ENCODE results near the gene MDFI.
A peak's percentile ranks its signal among the peaks of the same experiment; 100 is the strongest.

MDFI gene

GRCh38 chr6:41623330-41623729 lies 14.9 kb upstream of the MDFI start:
- Mint-ChIP-seq H3K27me3 (ENCODE audit: low read depth, poor library complexity) (peaks cover 13% of the 10 kb centered on the region), H3K4me1 (peaks cover 59% of the 10 kb centered on the region), H3K27ac (peak overlapping the region; percentile 75), H3K36me3 (ENCODE audit: low read depth) (peaks cover 17% of the 10 kb centered on the region), H3K9me3 (peaks cover 31% of the 10 kb centered on the region), H3K4me3 (peak overlapping the region; percentile 7)
- no peak for TF ChIP-seq CTCF (IDR thresholded peaks at IDR 0.05)
- DNase-seq = no peak

- TF ChIP-seq CTCF (IDR thresholded peaks at IDR 0.05) = no peak
These were observed 13.5 kb upstream of the MDFI start for GRCh38 chr6:41624621-41625380.

GRCh38 chr6:41625442-41625841 lies 12.8 kb upstream of the MDFI start:
- TF ChIP-seq CTCF (IDR thresholded peaks at IDR 0.05) = no peak
- Mint-ChIP-seq H3K4me1 (peaks cover 52% of the 10 kb centered on the region), H3K9me3 (peaks cover 27% of the 10 kb centered on the region), H3K4me3 (no peak overlapping the region), H3K27me3 (ENCODE audit: low read depth, poor library complexity) (peaks cover 12% of the 10 kb centered on the region), H3K36me3 (ENCODE audit: low read depth) (peaks cover 17% of the 10 kb centered on the region), H3K27ac (peak overlapping the region; percentile 85)
- no peak for DNase-seq

More at GRCh38 chr6:41624621-41625380, 13.5 kb upstream of the MDFI start:
- Mint-ChIP-seq H3K27me3 (ENCODE audit: low read depth, poor library complexity) (peaks cover 12% of the 10 kb centered on the region), H3K4me1 (peaks cover 51% of the 10 kb centered on the region), H3K36me3 (ENCODE audit: low read depth) (peaks cover 17% of the 10 kb centered on the region), H3K4me3 (no peak overlapping the region), H3K27ac (no peak overlapping the region), H3K9me3 (peaks cover 31% of the 10 kb centered on the region)
- DNase-seq = no peak

GRCh38 chr6:41626022-41626421 lies 12.2 kb upstream of the MDFI start:
- no peak for TF ChIP-seq CTCF (IDR thresholded peaks at IDR 0.05)
- H3K27ac Mint-ChIP-seq = no peak overlapping the region
- peaks cover 22% of the 10 kb centered on the region for H3K9me3 Mint-ChIP-seq
- H3K36me3 Mint-ChIP-seq (ENCODE audit: low read depth) = peaks cover 14% of the 10 kb centered on the region
- no peak for DNase-seq
- H3K27me3 Mint-ChIP-seq (ENCODE audit: low read depth, poor library complexity) = peaks cover 12% of the 10 kb centered on the region
- peaks cover 57% of the 10 kb centered on the region for H3K4me1 Mint-ChIP-seq
- H3K4me3 Mint-ChIP-seq = no peak overlapping the region

- Mint-ChIP-seq H3K27me3 (ENCODE audit: low read depth, poor library complexity) (peaks cover 20% of the 10 kb centered on the region), H3K4me3 (no peak overlapping the region), H3K4me1 (peaks cover 60% of the 10 kb centered on the region), H3K36me3 (ENCODE audit: low read depth) (peaks cover 5% of the 10 kb centered on the region), H3K27ac (no peak overlapping the region), H3K9me3 (peaks cover 13% of the 10 kb centered on the region)
- DNase-seq = no peak
- no peak for TF ChIP-seq CTCF (IDR thresholded peaks at IDR 0.05)
These were observed 11.4 kb upstream of the MDFI start for GRCh38 chr6:41626917-41627316.

GRCh38 chr6:41629128-41629527 lies 9.1 kb upstream of the MDFI start:
- peaks cover 41% of the 10 kb centered on the region for H3K4me1 Mint-ChIP-seq
- no peaks in the 10 kb centered on the region for H3K9me3 Mint-ChIP-seq
- no peak for DNase-seq
- H3K27me3 Mint-ChIP-seq (ENCODE audit: low read depth, poor library complexity) = peaks cover 36% of the 10 kb centered on the region
- H3K36me3 Mint-ChIP-seq (ENCODE audit: low read depth) = no peaks in the 10 kb centered on the region
- TF ChIP-seq CTCF (IDR thresholded peaks at IDR 0.05) = no peak
- no peak overlapping the region for H3K4me3 Mint-ChIP-seq
- H3K27ac Mint-ChIP-seq = no peak overlapping the region

Data from nephron progenitor cell (in vitro differentiated cells).